Lower leg skin (tissue), 3 donors: ENCODE measurements around the gene ZBTB17.

Experiments used
- POLR2A ChIP-seq, 2 donors: fragments of 450-650 bp; IDR thresholded peaks; one replicate each; pipeline ENCODE4 v1.6.1; 2016 to 2017; ENCODE audit warnings: antibody characterized with exemption in 2 of 2, mild to moderate bottlenecking in 1 of 2, moderate library complexity in 1 of 2
- TF ChIP-seq, protein P1 (sequence below), 3 donors: fragments of 450-650 bp; IDR thresholded peaks; one replicate each; pipeline ENCODE4 v1.5.1; 2016; ENCODE audit warnings: antibody characterized with exemption in 3 of 3, mild to moderate bottlenecking in 3 of 3, moderate library complexity in 2 of 3

DNA sequence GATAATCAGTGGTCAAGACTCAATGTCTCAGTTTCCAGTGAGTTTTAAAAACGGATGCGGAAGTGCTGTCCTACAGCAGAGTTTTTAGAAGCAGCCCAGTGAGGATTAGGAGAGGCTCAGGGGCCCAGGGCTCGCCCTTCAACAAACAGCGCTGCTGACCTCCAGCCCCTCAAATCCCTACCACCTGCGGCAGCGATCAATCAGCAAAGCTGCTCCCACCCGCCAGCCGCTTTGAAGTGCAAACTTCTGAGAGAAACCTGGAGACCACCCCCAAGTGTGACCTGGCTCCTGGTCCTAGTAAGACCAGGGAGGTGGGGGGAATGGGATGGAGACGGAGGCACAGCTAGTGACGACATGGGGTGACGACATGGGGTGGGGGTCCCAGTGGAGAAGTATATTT, 14.4 kb downstream of the ZBTB17 start:
- TF ChIP-seq, protein P1, sequence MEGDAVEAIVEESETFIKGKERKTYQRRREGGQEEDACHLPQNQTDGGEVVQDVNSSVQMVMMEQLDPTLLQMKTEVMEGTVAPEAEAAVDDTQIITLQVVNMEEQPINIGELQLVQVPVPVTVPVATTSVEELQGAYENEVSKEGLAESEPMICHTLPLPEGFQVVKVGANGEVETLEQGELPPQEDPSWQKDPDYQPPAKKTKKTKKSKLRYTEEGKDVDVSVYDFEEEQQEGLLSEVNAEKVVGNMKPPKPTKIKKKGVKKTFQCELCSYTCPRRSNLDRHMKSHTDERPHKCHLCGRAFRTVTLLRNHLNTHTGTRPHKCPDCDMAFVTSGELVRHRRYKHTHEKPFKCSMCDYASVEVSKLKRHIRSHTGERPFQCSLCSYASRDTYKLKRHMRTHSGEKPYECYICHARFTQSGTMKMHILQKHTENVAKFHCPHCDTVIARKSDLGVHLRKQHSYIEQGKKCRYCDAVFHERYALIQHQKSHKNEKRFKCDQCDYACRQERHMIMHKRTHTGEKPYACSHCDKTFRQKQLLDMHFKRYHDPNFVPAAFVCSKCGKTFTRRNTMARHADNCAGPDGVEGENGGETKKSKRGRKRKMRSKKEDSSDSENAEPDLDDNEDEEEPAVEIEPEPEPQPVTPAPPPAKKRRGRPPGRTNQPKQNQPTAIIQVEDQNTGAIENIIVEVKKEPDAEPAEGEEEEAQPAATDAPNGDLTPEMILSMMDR (IDR thresholded peaks at IDR 0.05) = no peak
- TF ChIP-seq POLR2A (IDR thresholded peaks at IDR 0.05) = no peak
